Measurements from ENCODE around the gene ARHGEF16. TPM values are rescaled to one million over a fixed set of nuclear protein-coding genes. Genes with fewer than 3 reads are reported as not detected.

The ARHGEF16 gene
- total and polyA plus RNA-seq, 2 experiments from 2014 or later, result 24.8 to 36.2 TPM

- Histone ChIP-seq H4K20me1 (ENCODE audit: insufficient read depth, poor library complexity, severe bottlenecking) (no peaks in the 10 kb centered on the region), H3K27ac (no peak overlapping the region), H3K79me2 (no peaks in the 10 kb centered on the region), H2AFZ (no peak overlapping the region), H3K9me3 (ENCODE audit: low read depth) (no peaks in the 10 kb centered on the region), H3K4me2 (no peak overlapping the region), H3K4me1 (ENCODE audit: insufficient read depth) (peaks cover 14% of the 10 kb centered on the region), H3K4me3 (no peak overlapping the region), H3K9me2 (replicated peaks; ENCODE audit: insufficient read depth) (no peaks in the 10 kb centered on the region), H3K27me3 (no peaks in the 10 kb centered on the region), H3K36me3 (replicated peaks; ENCODE audit: insufficient read depth, low read depth) (no peaks in the 10 kb centered on the region)
- DNase-seq (ENCODE audit: low spot score), result no peak
- no peak for TF ChIP-seq EZH2phosphoT487 (IDR thresholded peaks at IDR 0.05; ENCODE audit: low read depth, severe bottlenecking, unreplicated experiment)
- no peak for TF ChIP-seq CTCF (IDR thresholded peaks at IDR 0.05; ENCODE audit: poor library complexity)
- TF ChIP-seq EZH2 (IDR thresholded peaks at IDR 0.05; ENCODE audit: borderline replicate concordance), result no peak
- WGBS (ENCODE audit: low lambda C conversion rate, missing lambda C conversion rate), result 95% methylated on average over 17 of the region's 17 CpGs
Observed at GRCh38 chr1:3472906-3473305, 18.4 kb downstream of the ARHGEF16 start.

GRCh38 chr1:3473381-3473844 lies 18.9 kb downstream of the ARHGEF16 start:
- 81% methylated on average over 20 of the region's 20 CpGs for WGBS (ENCODE audit: low lambda C conversion rate, missing lambda C conversion rate)
- Histone ChIP-seq H3K9me3 (ENCODE audit: low read depth) (no peaks in the 10 kb centered on the region), H3K4me3 (no peak overlapping the region), H3K36me3 (replicated peaks; ENCODE audit: insufficient read depth, low read depth) (no peaks in the 10 kb centered on the region), H4K20me1 (ENCODE audit: insufficient read depth, poor library complexity, severe bottlenecking) (no peaks in the 10 kb centered on the region), H3K4me2 (no peak overlapping the region), H3K9me2 (replicated peaks; ENCODE audit: insufficient read depth) (no peaks in the 10 kb centered on the region), H3K4me1 (ENCODE audit: insufficient read depth) (peaks cover 14% of the 10 kb centered on the region), H2AFZ (no peak overlapping the region), H3K27me3 (no peaks in the 10 kb centered on the region), H3K27ac (no peak overlapping the region), H3K79me2 (no peaks in the 10 kb centered on the region)
- TF ChIP-seq EZH2 (IDR thresholded peaks at IDR 0.05; ENCODE audit: borderline replicate concordance) (no peak), EZH2phosphoT487 (IDR thresholded peaks at IDR 0.05; ENCODE audit: low read depth, severe bottlenecking, unreplicated experiment) (no peak), CTCF (IDR thresholded peaks at IDR 0.05; ENCODE audit: poor library complexity) (no peak)
- no peak for DNase-seq (ENCODE audit: low spot score)

- H3K36me3 ChIP-seq (replicated peaks; ENCODE audit: insufficient read depth, low read depth), result no peaks in the 10 kb centered on the region
- 94% methylated on average over 8 of the region's 8 CpGs for WGBS (ENCODE audit: low lambda C conversion rate, missing lambda C conversion rate)
- H3K4me3 ChIP-seq, result no peak overlapping the region
- no peak overlapping the region for H3K4me2 ChIP-seq
- H4K20me1 ChIP-seq (ENCODE audit: insufficient read depth, poor library complexity, severe bottlenecking), result no peaks in the 10 kb centered on the region
- H3K4me1 ChIP-seq (ENCODE audit: insufficient read depth), result peaks cover 14% of the 10 kb centered on the region
- no peaks in the 10 kb centered on the region for H3K27me3 ChIP-seq
- DNase-seq (ENCODE audit: low spot score), result no peak
- H3K9me3 ChIP-seq (ENCODE audit: low read depth), result no peaks in the 10 kb centered on the region
- no peaks in the 10 kb centered on the region for H3K9me2 ChIP-seq (replicated peaks; ENCODE audit: insufficient read depth)
- H2AFZ ChIP-seq, result no peak overlapping the region
- H3K79me2 ChIP-seq, result no peaks in the 10 kb centered on the region
- no peak for TF ChIP-seq EZH2 (IDR thresholded peaks at IDR 0.05; ENCODE audit: borderline replicate concordance)
- no peak for TF ChIP-seq EZH2phosphoT487 (IDR thresholded peaks at IDR 0.05; ENCODE audit: low read depth, severe bottlenecking, unreplicated experiment)
- TF ChIP-seq CTCF (IDR thresholded peaks at IDR 0.05; ENCODE audit: poor library complexity), result no peak
- no peak overlapping the region for H3K27ac ChIP-seq
Observed at GRCh38 chr1:3474016-3474415, 19.6 kb downstream of the ARHGEF16 start.

GRCh38 chr1:3474421-3474820 lies 20.0 kb downstream of the ARHGEF16 start:
- H2AFZ ChIP-seq, result no peak overlapping the region
- no peaks in the 10 kb centered on the region for H3K9me2 ChIP-seq (replicated peaks; ENCODE audit: insufficient read depth)
- no peak overlapping the region for H3K4me3 ChIP-seq
- H3K27me3 ChIP-seq, result no peaks in the 10 kb centered on the region
- TF ChIP-seq EZH2phosphoT487 (IDR thresholded peaks at IDR 0.05; ENCODE audit: low read depth, severe bottlenecking, unreplicated experiment), result no peak
- TF ChIP-seq EZH2 (IDR thresholded peaks at IDR 0.05; ENCODE audit: borderline replicate concordance), result no peak
- no peak for TF ChIP-seq CTCF (IDR thresholded peaks at IDR 0.05; ENCODE audit: poor library complexity)
- 75% methylated on average over 8 of the region's 10 CpGs for WGBS (ENCODE audit: low lambda C conversion rate, missing lambda C conversion rate)
- no peak for DNase-seq (ENCODE audit: low spot score)
- H3K9me3 ChIP-seq (ENCODE audit: low read depth), result no peaks in the 10 kb centered on the region
- H3K36me3 ChIP-seq (replicated peaks; ENCODE audit: insufficient read depth, low read depth), result no peaks in the 10 kb centered on the region
- H3K27ac ChIP-seq, result no peak overlapping the region
- H4K20me1 ChIP-seq (ENCODE audit: insufficient read depth, poor library complexity, severe bottlenecking), result no peaks in the 10 kb centered on the region
- no peaks in the 10 kb centered on the region for H3K79me2 ChIP-seq
- H3K4me1 ChIP-seq (ENCODE audit: insufficient read depth), result peaks cover 14% of the 10 kb centered on the region
- H3K4me2 ChIP-seq, result no peak overlapping the region
